ENCODE measurements around the gene CTNNA2.

The CTNNA2 gene

GRCh38 chr2:79757526-79757925, 244.7 kb downstream of the CTNNA2 start:
- TF ChIP-seq CTCF (IDR thresholded peaks at IDR 0.05; ENCODE audit: unreplicated experiment in 3 of 3) = no peak
- Mint-ChIP-seq H3K27ac (no peak overlapping the region), H3K36me3 (ENCODE audit: low read depth) (no peaks in the 10 kb centered on the region), H3K9me3 (no peaks in the 10 kb centered on the region), H3K27me3 (ENCODE audit: low read depth) (no peaks in the 10 kb centered on the region), H3K4me1 (no peaks in the 10 kb centered on the region), H3K4me3 (no peak overlapping the region)

- H3K4me3 Mint-ChIP-seq = no peak overlapping the region
- H3K27ac Mint-ChIP-seq = no peak overlapping the region
- no peaks in the 10 kb centered on the region for H3K27me3 Mint-ChIP-seq (ENCODE audit: low read depth)
- H3K36me3 Mint-ChIP-seq (ENCODE audit: low read depth) = no peaks in the 10 kb centered on the region
- no peak for TF ChIP-seq CTCF (IDR thresholded peaks at IDR 0.05; ENCODE audit: unreplicated experiment in 3 of 3)
- no peaks in the 10 kb centered on the region for H3K4me1 Mint-ChIP-seq
- H3K9me3 Mint-ChIP-seq = no peaks in the 10 kb centered on the region
Measured at GRCh38 chr2:79758042-79758441, 245.2 kb downstream of the CTNNA2 start.

- no peak for TF ChIP-seq CTCF (IDR thresholded peaks at IDR 0.05; ENCODE audit: unreplicated experiment in 3 of 3)
- H3K4me1 Mint-ChIP-seq = no peaks in the 10 kb centered on the region
- H3K27me3 Mint-ChIP-seq (ENCODE audit: low read depth) = no peaks in the 10 kb centered on the region
- no peaks in the 10 kb centered on the region for H3K36me3 Mint-ChIP-seq (ENCODE audit: low read depth)
- H3K27ac Mint-ChIP-seq = no peak overlapping the region
- H3K4me3 Mint-ChIP-seq = no peak overlapping the region
- H3K9me3 Mint-ChIP-seq = no peaks in the 10 kb centered on the region
Measured at GRCh38 chr2:79758749-79759282, 246.0 kb downstream of the CTNNA2 start.

- peaks cover 10% of the 10 kb centered on the region for H3K27me3 Mint-ChIP-seq (ENCODE audit: low read depth)
- H3K9me3 Mint-ChIP-seq = no peaks in the 10 kb centered on the region
- TF ChIP-seq CTCF (IDR thresholded peaks at IDR 0.05; ENCODE audit: unreplicated experiment in 3 of 3) = no peak
- no peak overlapping the region for H3K27ac Mint-ChIP-seq
- H3K4me1 Mint-ChIP-seq = peaks cover 3% of the 10 kb centered on the region
- no peaks in the 10 kb centered on the region for H3K36me3 Mint-ChIP-seq (ENCODE audit: low read depth)
- H3K4me3 Mint-ChIP-seq = no peak overlapping the region
Measured at GRCh38 chr2:79770926-79771325, 258.1 kb downstream of the CTNNA2 start.

GRCh38 chr2:79771493-79771892, 258.6 kb downstream of the CTNNA2 start:
- H3K4me3 Mint-ChIP-seq = no peak overlapping the region
- no peak overlapping the region for H3K27ac Mint-ChIP-seq
- H3K27me3 Mint-ChIP-seq (ENCODE audit: low read depth) = peaks cover 10% of the 10 kb centered on the region
- no peaks in the 10 kb centered on the region for H3K9me3 Mint-ChIP-seq
- H3K4me1 Mint-ChIP-seq = peaks cover 4% of the 10 kb centered on the region
- no peaks in the 10 kb centered on the region for H3K36me3 Mint-ChIP-seq (ENCODE audit: low read depth)
- no peak for TF ChIP-seq CTCF (IDR thresholded peaks at IDR 0.05; ENCODE audit: unreplicated experiment in 3 of 3)

- Mint-ChIP-seq H3K4me1 (peaks cover 13% of the 10 kb centered on the region), H3K27me3 (ENCODE audit: low read depth) (peaks cover 4% of the 10 kb centered on the region), H3K36me3 (ENCODE audit: low read depth) (no peaks in the 10 kb centered on the region), H3K9me3 (no peaks in the 10 kb centered on the region), H3K27ac (no peak overlapping the region), H3K4me3 (no peak overlapping the region)
- TF ChIP-seq CTCF (IDR thresholded peaks at IDR 0.05; ENCODE audit: unreplicated experiment in 3 of 3) = no peak
Measured at GRCh38 chr2:79774016-79774415, 261.2 kb downstream of the CTNNA2 start.

Measured in nephron (organoid).